H9 (cell line): Measurements from ENCODE around the gene TMEM164. TPM values are rescaled to one million over a fixed set of nuclear protein-coding genes. Genes with fewer than 3 reads are reported as not detected.

Experiments
- DNase-seq: peaks from one replicate; pipeline ENCODE4 v3.0.0-alpha.2; 2017
- H2AFZ ChIP-seq: one replicate; pipeline ENCODE4 v1.6.1; 2013; ENCODE audit warnings: mild to moderate bottlenecking, low read length, control low read depth, moderate library complexity
- H2AK5ac ChIP-seq: 2 replicates; pipeline ENCODE4 v1.6.1; 2013; ENCODE audit warnings: low read length, control low read depth, mixed read lengths; ENCODE audit not compliant: insufficient read length
- H2BK120ac ChIP-seq: one replicate; pipeline ENCODE4 v1.6.1; 2013; ENCODE audit warnings: low read depth, mild to moderate bottlenecking, low read length, control low read depth, inconsistent platforms; ENCODE audit not compliant: poor library complexity, severe bottlenecking
- H2BK12ac ChIP-seq: 2 replicates; pipeline ENCODE4 v1.6.1; 2013; ENCODE audit warnings: low read length, control low read depth, mixed read lengths, low read depth; ENCODE audit not compliant: insufficient read length
- H2BK15ac ChIP-seq: 2 replicates; pipeline ENCODE4 v1.6.1; 2013; ENCODE audit warnings: low read depth, low read length, control low read depth
- H2BK20ac ChIP-seq: one replicate; pipeline ENCODE4 v1.6.1; 2013; ENCODE audit warnings: low read depth, mild to moderate bottlenecking, low read length, control low read depth, inconsistent platforms; ENCODE audit not compliant: poor library complexity, severe bottlenecking
- H2BK5ac ChIP-seq: 2 replicates; pipeline ENCODE4 v1.6.1; 2013; ENCODE audit warnings: low read length, control low read depth, mixed read lengths; ENCODE audit not compliant: insufficient read length
- H3K14ac ChIP-seq: 2 replicates; pipeline ENCODE4 v1.6.1; 2013; ENCODE audit warnings: low read length, control low read depth; ENCODE audit not compliant: insufficient read depth
- H3K18ac ChIP-seq: 2 replicates; pipeline ENCODE4 v1.6.1; 2013; ENCODE audit warnings: low read depth, mild to moderate bottlenecking, mixed read lengths, low read length, control low read depth; ENCODE audit not compliant: insufficient read length
- H3K23ac ChIP-seq: 2 replicates; pipeline ENCODE4 v1.6.1; 2013; ENCODE audit warnings: low read length, control low read depth, mixed read lengths, low read depth; ENCODE audit not compliant: insufficient read length
- H3K23me2 ChIP-seq: 2 replicates; pipeline ENCODE4 v1.6.1; 2013; ENCODE audit warnings: low read depth, mild to moderate bottlenecking, mixed read lengths, low read length, control low read depth; ENCODE audit not compliant: insufficient read length, poor library complexity, severe bottlenecking
- H3K27ac ChIP-seq: 2 replicates; pipeline ENCODE4 v1.5.1; 2013; ENCODE audit warnings: low read length, control low read depth, mixed read lengths, low read depth; ENCODE audit not compliant: insufficient read length
- H3K27me3 ChIP-seq: 2 replicates; pipeline ENCODE4 v1.6.1; 2013; ENCODE audit warnings: low read length, control low read depth, inconsistent platforms; ENCODE audit not compliant: insufficient read depth
- H3K4ac ChIP-seq: 2 replicates; pipeline ENCODE4 v1.6.1; 2013; ENCODE audit warnings: low read depth, mild to moderate bottlenecking, control low read depth, inconsistent platforms, low read length, moderate library complexity
- H3K4me1 ChIP-seq: 2 replicates; pipeline ENCODE4 v1.6.1; 2013; ENCODE audit warnings: low read length, control low read depth, inconsistent platforms; ENCODE audit not compliant: insufficient read depth
- H3K4me2 ChIP-seq: 2 replicates; pipeline ENCODE4 v1.6.1; 2013; ENCODE audit warnings: low read length, control low read depth, mixed read lengths; ENCODE audit not compliant: insufficient read length, insufficient read depth
- H3K56ac ChIP-seq: 2 replicates; pipeline ENCODE4 v1.6.1; 2013; ENCODE audit warnings: low read depth, mild to moderate bottlenecking, mixed read lengths, low read length, control low read depth; ENCODE audit not compliant: insufficient read length
- H3K79me1 ChIP-seq: 2 replicates; pipeline ENCODE4 v1.6.1; 2013; ENCODE audit warnings: low read depth, mild to moderate bottlenecking, moderate library complexity, low read length, control low read depth, inconsistent platforms; ENCODE audit not compliant: insufficient read depth, poor library complexity, severe bottlenecking
- H3K79me2 ChIP-seq: 2 replicates; pipeline ENCODE4 v1.6.1; 2013; ENCODE audit warnings: low read length, control low read depth, inconsistent platforms; ENCODE audit not compliant: insufficient read depth
- H3K9ac ChIP-seq: 2 replicates; pipeline ENCODE4 v1.6.1; 2013; ENCODE audit warnings: low read length, control low read depth, mixed read lengths; ENCODE audit not compliant: insufficient read length; ENCODE audit errors: extremely low read depth
- H3K9me3 ChIP-seq: one replicate; pipeline ENCODE4 v1.6.1; 2013; ENCODE audit warnings: low read depth, low read length, inconsistent platforms; ENCODE audit not compliant: control insufficient read depth
- H3T11ph ChIP-seq: one replicate; pipeline ENCODE4 v1.6.1; 2013; ENCODE audit warnings: mild to moderate bottlenecking, low read length, control low read depth, inconsistent platforms
- H4K20me1 ChIP-seq: one replicate; pipeline ENCODE4 v1.6.1; 2013; ENCODE audit not compliant: control insufficient read depth, insufficient read length, insufficient read depth
- H4K5ac ChIP-seq: 2 replicates; pipeline ENCODE4 v1.6.1; 2013; ENCODE audit warnings: low read depth, mild to moderate bottlenecking, mixed read lengths, low read length, control low read depth; ENCODE audit not compliant: insufficient read length
- H4K8ac ChIP-seq: replicated peaks from 2 replicates; pipeline ENCODE4 v1.6.1; 2013; ENCODE audit warnings: low read length, control low read depth, mixed read lengths, low read depth; ENCODE audit not compliant: insufficient read length
- H4K91ac ChIP-seq: 2 replicates; pipeline ENCODE4 v1.6.1; 2013; ENCODE audit warnings: low read depth, mild to moderate bottlenecking, moderate library complexity, mixed read lengths, low read length, control low read depth; ENCODE audit not compliant: insufficient read length
- H3K27ac Mint-ChIP-seq, 3 experiments: 2 replicates in 2 of 3; 3 replicates in 1 of 3; pipeline ENCODE4 v1.8.0; 2020 to 2021; ENCODE audit warnings: mixed read lengths in 3 of 3, mild to moderate bottlenecking in 1 of 3, moderate library complexity in 1 of 3
- H3K27me3 Mint-ChIP-seq: 2 replicates; pipeline ENCODE4 v1.8.0; 2021; ENCODE audit warnings: low read depth, mild to moderate bottlenecking, moderate library complexity, mixed read lengths
- H3K36me3 Mint-ChIP-seq, 3 experiments: 2 replicates in 2 of 3; 3 replicates in 1 of 3; pipeline ENCODE4 v1.8.0; 2020 to 2021; ENCODE audit warnings: low read depth in 3 of 3, mixed read lengths in 3 of 3; ENCODE audit not compliant: insufficient read depth in 1 of 3
- H3K4me1 Mint-ChIP-seq, 2 experiments: 2 replicates each; pipeline ENCODE4 v1.8.0; 2020; ENCODE audit warnings: mixed read lengths in 2 of 2
- H3K4me3 Mint-ChIP-seq, 2 experiments: 2 replicates in 1 of 2; 3 replicates in 1 of 2; pipeline ENCODE4 v1.8.0; 2020 to 2021; ENCODE audit warnings: mild to moderate bottlenecking in 2 of 2, mixed read lengths in 2 of 2, moderate library complexity in 1 of 2
- H3K9me3 Mint-ChIP-seq, 2 experiments: 2 replicates in 1 of 2; 3 replicates in 1 of 2; pipeline ENCODE4 v1.8.0; 2020; ENCODE audit warnings: mild to moderate bottlenecking in 2 of 2, mixed read lengths in 2 of 2, moderate library complexity in 1 of 2
- CTCF ChIP-seq: fragments of 200-600 bp; sonication (generic); conservative IDR thresholded peaks from 3 replicates; pipeline ENCODE4 v1.8.0; 2021; ENCODE audit warnings: antibody characterized with exemption, mild to moderate bottlenecking
- WGBS: extraction: QIAGEN DNeasy Blood & Tissue Kit; methylation state at CpG from one replicate; pipeline ENCODE4 v1.1.7; 2013; ENCODE audit warnings: missing lambda C conversion rate, low lambda C conversion rate, mixed read lengths; ENCODE audit not compliant: insufficient read length; ENCODE audit errors: extremely low coverage; 5-methylcytosine and 5-hydroxymethylcytosine counted together
- total RNA-seq: library from RNA; stranded (reverse); gene quantifications from 2 replicates; pipeline ENCODE4 v1.2.1, GENCODE V29; 2021

Gene TMEM164
- total RNA-seq, 1 experiment from 2014 or later: 30.4 TPM

GRCh38 chrX:110066488-110067225 lies 63.7 kb downstream of the TMEM164 start:
- no peak for TF ChIP-seq CTCF
- no peak overlapping the region for H4K8ac ChIP-seq
- no peak overlapping the region for H3T11ph ChIP-seq
- H2BK15ac ChIP-seq: no peak overlapping the region
- H3K9me3 ChIP-seq: no peaks in the 10 kb centered on the region
- H2BK5ac ChIP-seq: no peak overlapping the region
- H3K56ac ChIP-seq: no peak overlapping the region
- no peaks in the 10 kb centered on the region for H4K20me1 ChIP-seq
- Mint-ChIP-seq H3K9me3 (no peaks in the 10 kb centered on the region), H3K4me1 (peaks cover 3 to 12% of the 10 kb centered on the region in 2 experiments), H3K4me3 (no peak overlapping the region; a peak in 1 of 5 replicates), H3K27me3 (no peaks in the 10 kb centered on the region; the same call in 1 of the 2 replicates), H3K36me3 (peaks cover 0 to 1% (median under 1%) of the 10 kb centered on the region in 3 experiments; a peak in 2 of 7 replicates), H3K27ac (peak overlapping the region in 2 of 3 experiments; percentile 64 to 92; a peak in 2 of 7 replicates)
- DNase-seq: no peak
- no peaks in the 10 kb centered on the region for H3K79me1 ChIP-seq
- no peak overlapping the region for H2AFZ ChIP-seq
- no peaks in the 10 kb centered on the region for H3K27me3 ChIP-seq
- WGBS: no CpG with 5 or more reads among the region's 7 CpGs
- H2BK12ac ChIP-seq: no peak overlapping the region
- no peak overlapping the region for H3K14ac ChIP-seq
- no peak overlapping the region for H3K4me2 ChIP-seq
- no peak overlapping the region for H4K91ac ChIP-seq
- no peak overlapping the region for H4K5ac ChIP-seq
- no peak overlapping the region for H3K4ac ChIP-seq
- H3K18ac ChIP-seq: no peak overlapping the region
- H2BK20ac ChIP-seq: no peak overlapping the region
- no peaks in the 10 kb centered on the region for H3K23me2 ChIP-seq
- no peak overlapping the region for H2BK120ac ChIP-seq
- no peak overlapping the region for H3K9ac ChIP-seq
- H3K27ac ChIP-seq: no peak overlapping the region
- H3K4me1 ChIP-seq: no peaks in the 10 kb centered on the region
- no peak overlapping the region for H2AK5ac ChIP-seq
- H3K23ac ChIP-seq: no peak overlapping the region
- no peaks in the 10 kb centered on the region for H3K79me2 ChIP-seq
